Iris pigment epithelial cell (primary cell): ENCODE measurements around the gene MOCS1.

Source experiments
- DNase-seq: peaks from one replicate; pipeline ENCODE4 v3.0.0-alpha.2; 2011; ENCODE audit warnings: low read depth

Gene MOCS1

DNA sequence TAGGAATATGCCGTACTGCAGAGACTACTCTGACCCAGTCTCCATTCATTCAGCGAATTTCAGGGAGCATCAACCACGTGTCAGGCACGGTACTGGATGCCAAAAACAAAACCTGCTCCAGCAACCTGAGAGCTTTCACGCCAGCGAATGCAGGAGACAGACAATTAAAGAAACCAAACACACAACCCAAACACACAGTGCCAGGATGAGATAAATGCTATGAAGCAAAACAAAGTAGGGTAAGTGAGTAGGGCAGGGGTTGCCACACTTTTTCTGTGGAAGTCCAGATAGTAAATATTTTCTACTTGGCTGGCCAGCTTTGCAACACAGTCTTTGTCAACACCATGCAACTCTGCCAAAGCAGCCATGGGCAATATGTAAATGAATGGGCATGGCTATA is 10.0 kb downstream of the MOCS1 start:
- DNase-seq: no peak

GRCh38 chr6:39923861-39924260 is 10.4 kb downstream of the MOCS1 start:
- no peak for DNase-seq

DNA sequence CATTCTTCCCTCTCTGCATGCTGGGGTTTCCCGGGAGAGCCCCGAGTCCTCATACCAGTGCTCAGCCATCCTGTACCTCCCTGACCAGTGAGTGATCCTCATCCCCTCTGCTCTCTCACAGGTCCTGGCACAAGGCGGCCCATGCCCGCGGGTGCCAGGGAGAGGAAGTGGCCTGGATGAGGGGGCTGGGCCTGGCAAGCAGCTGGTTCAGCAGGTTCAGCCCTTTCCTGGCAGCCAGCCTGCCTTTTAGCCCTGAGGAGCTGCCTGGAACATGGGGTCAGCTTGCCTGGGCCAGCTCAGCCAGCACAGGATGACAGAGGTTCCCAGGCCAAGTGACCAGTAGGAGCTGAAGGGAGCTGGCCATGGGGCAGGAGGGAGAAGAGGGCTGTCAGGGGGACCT is 10.9 kb downstream of the MOCS1 start:
- no peak for DNase-seq

DNA sequence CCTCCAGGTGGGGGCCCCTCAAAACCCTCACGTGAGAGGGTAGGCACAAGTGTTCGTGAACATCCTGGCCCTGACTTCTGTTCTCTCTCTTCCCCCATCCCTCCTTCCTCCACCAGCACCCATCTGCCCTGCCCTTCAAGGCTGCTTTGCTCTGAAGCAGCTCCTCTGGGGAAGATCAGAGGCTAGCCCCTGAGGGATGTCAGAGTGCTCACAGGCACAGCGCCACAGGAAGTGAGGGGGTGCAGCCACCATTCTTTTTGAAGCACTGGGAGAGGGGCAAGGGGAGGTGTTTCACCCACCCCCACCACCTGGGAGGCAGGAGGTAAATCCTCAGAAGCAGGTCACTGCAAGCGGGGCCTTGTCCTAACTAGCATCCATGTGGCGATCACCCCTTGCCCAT is 11.4 kb downstream of the MOCS1 start:
- DNase-seq: no peak

- DNase-seq: no peak
Observed at GRCh38 chr6:39920157-39920556, 14.1 kb downstream of the MOCS1 start.

GRCh38 chr6:39918831-39919230 is 15.4 kb downstream of the MOCS1 start:
- DNase-seq: no peak

GRCh38 chr6:39917981-39918380 is 16.3 kb downstream of the MOCS1 start:
- DNase-seq: no peak

GRCh38 chr6:39917329-39917728 is 16.9 kb downstream of the MOCS1 start:
- DNase-seq: no peak

DNA sequence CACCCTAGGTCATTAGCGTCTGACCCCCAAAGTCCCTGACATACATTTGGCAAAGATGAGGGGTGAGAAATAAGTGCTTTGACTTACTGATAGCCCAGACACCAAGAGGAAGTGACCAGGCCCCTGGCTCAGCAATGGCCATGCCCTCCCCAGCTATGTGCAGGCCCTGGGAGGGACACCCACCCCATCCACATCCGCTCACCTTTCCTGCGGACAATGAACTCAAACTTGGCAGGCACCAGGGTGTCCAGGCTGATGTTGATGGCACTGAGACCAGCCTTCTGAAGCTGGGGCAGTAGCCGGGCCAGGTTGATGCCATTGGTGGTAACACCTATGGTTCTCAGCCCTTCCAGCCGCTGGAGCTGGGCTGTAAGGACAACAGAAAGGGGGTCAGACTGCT is 18.4 kb downstream of the MOCS1 start:
- DNase-seq: no peak

DNA sequence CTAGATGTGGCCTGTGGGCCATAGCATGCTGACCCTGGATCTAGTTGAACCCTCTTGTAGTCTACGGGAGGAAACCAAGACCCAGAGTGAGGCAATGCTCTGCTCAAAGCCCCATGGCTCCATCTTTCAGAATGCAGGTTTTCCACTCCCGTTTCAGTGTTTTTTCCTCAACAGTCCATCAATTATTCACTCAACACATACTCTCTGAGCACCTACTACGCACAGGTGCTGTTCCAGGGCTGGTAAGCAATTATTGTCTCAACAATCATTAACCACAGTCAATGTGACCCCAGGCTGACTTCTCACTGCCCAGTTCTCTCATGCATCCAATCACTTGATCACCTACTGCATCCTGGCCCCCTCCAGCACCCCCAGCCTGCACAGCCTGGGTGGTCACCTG is 20.0 kb downstream of the MOCS1 start:
- DNase-seq: no peak

DNA sequence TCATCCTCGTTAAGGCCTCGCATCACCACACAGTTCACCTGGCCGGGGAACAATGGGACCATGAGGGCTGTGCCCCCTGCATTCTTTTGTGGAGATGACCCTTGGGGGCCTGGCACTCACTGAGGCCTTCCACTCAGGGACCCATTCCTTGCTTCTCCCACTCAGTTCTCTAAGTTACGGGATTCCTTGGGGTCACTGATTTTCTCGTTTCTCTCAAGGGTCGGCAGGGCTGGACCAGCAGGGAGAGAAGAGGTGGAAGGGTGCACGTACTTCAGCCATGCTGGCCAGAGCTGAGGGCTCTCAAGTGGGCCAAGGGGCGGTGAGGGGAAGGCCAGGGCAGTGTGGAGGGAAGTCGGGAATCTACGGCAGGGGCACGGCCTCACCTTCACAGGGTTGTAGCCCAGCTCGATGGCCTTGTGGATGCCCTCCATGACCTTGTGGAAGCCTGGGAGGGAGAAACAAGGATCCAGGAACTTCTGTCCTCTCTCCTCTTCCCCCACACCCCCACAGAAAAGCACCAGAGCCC is 20.8 kb downstream of the MOCS1 start:
- DNase-seq: no peak

GRCh38 chr6:39912446-39912845 is 21.8 kb downstream of the MOCS1 start:
- no peak for DNase-seq

DNA sequence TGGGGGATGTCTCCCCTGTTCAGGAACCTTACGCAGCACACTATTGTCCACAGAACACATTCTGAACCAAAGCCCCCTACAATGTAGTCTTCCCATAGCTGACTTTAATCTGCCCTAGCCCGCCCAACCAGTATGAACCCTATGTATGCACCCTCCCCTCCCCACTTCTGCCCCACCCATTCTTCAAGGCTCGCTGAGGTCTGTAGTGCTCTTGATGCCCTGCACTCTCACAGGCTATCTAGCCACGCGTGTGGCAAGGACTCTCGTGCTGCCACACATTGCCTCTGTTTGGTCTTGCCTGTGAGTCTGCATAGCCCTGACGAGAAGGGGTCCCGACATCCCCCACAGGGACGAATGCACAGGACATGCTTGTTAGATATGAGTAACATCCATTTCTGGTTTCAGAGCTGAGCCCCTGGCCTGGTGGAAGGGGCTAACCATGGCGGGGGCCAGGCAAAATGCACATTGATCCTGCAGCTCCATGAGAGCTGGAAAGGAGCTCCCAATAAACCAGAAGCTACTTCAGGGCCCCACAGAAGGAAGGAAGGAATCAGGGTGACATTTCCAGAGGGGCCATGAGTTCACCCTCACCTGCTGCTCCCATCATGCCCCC is 22.6 kb downstream of the MOCS1 start:
- no peak for DNase-seq

- no peak for DNase-seq
Observed at GRCh38 chr6:39910744-39911143, 23.5 kb downstream of the MOCS1 start.

DNA sequence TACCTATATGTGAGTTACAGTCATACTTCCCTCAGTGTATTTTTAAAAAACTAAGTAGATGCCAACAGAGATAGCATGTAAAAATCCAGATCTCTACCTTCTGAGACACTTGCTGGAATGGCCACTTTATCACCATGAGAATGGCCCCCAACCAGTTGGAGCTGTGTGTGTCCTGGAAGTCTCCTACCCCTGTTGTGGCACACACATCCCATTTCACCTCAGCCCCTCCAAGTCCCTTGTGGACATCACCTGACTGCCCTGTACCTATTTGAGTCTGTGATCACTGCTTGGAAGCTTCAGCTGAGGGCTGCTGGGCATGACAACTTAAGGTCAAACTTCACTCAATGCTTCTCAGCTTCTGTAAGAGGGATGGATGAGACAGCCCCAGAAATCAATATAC is 24.1 kb downstream of the MOCS1 start:
- DNase-seq: no peak

DNA sequence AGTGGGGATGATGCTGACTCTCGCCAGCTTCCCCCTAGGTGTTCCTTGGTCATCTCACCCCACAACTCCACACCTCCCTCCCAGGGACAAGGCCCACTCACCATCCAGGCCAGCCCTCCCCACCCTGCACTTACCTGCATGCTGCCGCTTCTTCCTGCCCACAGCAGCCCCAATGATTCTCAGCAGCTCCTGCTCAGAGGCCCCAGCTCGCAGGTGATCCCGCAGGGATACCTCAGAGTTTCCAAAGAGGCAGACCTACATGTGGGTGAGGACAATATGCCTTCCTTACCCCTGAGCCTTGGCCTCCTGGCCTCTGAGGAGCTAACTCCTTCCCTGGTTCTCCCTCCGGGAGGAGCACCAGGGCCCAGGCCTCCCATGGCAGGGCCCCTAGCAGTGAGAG is 24.6 kb downstream of the MOCS1 start:
- no peak for DNase-seq

DNA sequence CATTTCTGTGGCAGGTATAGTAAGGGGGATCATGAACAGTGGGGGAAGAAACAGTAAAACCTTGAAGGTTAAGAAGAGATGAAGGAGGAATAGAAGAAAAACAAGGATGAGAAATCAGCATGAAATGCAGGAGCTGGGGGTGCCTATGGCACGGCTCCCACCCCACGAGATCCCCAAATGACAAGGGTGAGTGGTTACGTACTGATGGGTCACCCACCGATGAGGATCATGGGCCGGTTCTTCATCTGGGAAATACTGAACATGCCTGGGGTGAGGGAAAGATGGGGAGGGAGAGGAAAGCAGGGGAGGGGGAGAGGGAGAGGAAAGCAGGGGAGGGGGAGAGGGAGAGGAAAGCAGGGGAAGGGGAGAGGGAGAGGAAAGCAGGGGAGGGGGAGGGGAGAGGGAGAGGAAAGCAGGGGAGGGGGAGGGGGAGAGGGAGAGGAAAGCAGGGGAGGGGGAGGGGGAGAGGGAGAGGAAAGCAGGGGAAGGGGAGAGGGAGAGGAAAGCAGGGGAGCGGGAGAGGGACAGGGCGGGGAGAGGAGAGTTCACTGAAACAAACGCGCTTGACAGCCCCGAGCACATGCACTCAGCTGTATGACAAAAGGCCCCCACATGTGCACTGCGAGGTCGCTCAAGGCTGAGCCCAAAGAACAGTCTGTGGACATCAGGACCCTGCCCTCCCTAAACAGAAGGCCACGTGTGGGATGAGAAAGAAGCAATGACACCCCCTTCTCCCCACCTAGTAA is 25.3 kb downstream of the MOCS1 start:
- DNase-seq: no peak

DNA sequence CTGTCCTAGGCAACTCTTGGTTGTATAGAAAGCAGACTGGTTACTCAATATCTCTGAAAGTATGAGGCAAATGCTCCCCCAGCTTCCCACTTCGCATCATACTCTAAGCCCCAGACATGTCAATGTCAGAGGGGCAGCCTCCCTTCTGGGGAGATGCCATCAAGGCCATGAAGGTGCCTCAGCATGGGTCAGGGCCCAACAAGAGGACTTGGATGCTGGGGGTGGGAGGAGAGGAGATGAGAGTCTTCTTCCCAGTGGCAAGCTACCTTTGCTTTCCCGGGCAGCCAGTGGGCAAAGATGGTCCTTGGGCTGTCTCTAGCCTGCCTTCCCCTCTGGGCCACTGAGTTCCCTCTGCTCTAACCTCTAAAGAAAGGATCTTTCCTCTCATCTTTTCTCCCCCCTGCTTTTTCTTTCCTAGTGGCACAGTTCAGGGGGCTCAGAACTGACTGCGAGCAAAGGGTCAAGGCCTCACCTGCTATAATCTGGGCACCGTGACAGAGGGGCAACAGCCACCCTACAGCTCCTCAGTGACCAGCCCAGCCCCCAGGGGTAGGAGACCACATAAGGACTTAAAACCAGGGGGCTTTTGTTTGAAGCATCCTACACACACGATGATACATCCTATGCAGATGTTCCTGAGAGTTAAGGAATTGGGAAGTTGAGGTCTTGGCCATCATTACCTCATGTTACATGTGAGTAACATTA is 26.2 kb downstream of the MOCS1 start:
- DNase-seq: no peak

GRCh38 chr6:39906318-39906761 is 27.9 kb downstream of the MOCS1 start:
- DNase-seq: no peak

GRCh38 chr6:39905640-39905975 is 28.7 kb downstream of the MOCS1 start:
- DNase-seq: no peak

DNA sequence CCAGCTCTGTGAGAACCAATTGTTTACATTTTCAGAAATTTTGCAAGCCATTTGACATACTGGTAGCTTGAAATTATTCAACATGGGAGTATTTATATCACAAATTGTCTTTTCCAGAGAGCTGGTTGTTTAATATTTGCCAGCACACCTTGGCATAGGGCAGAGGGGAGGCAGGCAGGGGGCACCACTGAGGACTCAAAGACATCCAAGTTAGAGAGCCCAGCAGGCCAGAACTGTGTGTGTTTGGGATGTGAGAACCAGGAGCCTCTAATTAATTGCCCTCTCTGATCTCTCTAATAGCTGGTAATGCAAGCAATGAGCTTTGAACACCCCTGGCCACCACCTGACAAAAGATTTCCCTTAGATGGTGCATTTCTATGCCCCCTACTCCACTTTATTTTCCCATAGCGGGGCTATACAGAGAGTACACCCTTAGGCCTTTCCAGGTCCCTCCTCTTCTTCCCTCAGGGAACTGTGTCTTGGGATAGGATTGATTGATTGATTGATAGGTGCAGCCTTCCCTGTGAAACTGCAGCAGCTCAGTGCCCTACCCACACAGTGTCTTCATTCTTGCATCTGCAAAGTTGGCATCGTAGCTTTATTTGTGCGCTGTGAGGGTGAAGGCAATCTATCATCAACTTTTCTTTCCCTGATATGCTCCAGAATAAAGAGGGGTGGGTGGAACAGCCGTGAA is 29.2 kb downstream of the MOCS1 start:
- no peak for DNase-seq

DNA sequence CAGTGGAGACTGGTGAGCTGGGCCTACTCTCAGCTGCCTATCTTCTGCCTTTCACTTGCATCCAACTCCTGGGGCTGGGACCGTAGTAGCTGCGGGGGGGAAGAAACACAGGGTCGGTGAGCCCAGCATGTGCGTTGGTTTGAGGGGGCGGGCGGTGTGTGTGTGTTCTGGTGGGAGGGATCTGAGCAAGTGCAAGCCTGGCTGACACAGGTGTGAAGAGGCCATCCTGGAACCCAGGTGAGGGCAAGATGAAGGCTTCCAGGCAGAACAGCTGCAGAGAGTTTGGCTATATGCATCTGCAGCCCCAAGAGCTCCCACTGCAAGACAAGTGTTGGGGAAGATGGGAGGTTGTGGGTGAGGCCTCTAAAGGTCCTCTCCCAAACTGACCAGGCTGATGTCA is 30.6 kb downstream of the MOCS1 start:
- no peak for DNase-seq
